HG02973 (cell line): ENCODE results near the gene SULT1A2.
"Not testable (repeated sequence)": the region's sequence is repeated elsewhere in the genome, so short reads cannot be mapped to it uniquely, and the experiment has no call there.

Experiments used
- ATAC-seq: cut with Tn5 transposase; IDR thresholded peaks from one replicate; pipeline ENCODE4 v1.9.1; 2021; ENCODE audit warnings: moderate library complexity; ENCODE audit not compliant: unreplicated experiment

The SULT1A2 gene

GRCh38 chr16:28609631-28610594 is 13.1 kb upstream of the SULT1A2 start, which contains the start of gene SULT1A1:
Gene SULT1A1 (minus strand): TSS chr16:28610044. CDS start chr16:28608855, 1,189 bp downstream.
- ATAC-seq, result no peak

DNA sequence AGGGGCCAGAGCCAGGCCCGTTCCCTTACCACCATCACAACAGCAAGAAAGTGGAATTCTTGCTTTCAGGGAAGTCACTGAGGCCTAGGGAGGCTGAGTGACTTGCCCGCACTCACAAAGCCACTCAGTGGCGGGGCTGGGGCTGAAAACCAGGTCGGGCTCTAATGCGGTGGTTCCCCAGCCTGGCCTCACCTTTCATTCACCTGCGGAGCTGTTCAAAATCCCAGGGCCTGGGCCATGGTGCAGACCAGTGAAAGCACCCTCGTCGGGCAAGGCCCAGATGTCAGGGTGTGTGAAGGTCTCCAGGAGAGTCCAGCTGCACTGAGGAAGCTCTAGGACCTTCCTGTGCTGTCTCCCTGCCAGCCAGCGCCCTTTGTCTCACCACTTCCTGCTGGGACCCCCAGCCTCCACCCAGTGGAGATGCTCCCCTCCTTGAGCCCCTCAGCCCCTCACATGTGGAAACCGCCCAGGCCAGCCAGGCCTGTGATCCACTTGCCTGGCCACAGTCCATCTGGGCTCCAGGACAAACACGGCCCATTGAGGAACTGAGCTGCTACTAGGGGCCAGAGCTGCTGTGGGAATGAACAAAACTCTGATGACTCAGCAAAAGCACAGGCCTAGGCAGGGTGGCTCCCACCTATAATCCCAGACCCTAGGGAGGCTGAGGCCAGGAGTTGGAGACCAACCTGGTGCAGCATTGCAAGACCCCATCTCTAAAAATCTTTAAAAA is 12.2 kb upstream of the SULT1A2 start:
- ATAC-seq, result not testable (repeated sequence)

GRCh38 chr16:28608496-28608808 is 11.6 kb upstream of the SULT1A2 start:
- ATAC-seq, result not testable (repeated sequence)

DNA sequence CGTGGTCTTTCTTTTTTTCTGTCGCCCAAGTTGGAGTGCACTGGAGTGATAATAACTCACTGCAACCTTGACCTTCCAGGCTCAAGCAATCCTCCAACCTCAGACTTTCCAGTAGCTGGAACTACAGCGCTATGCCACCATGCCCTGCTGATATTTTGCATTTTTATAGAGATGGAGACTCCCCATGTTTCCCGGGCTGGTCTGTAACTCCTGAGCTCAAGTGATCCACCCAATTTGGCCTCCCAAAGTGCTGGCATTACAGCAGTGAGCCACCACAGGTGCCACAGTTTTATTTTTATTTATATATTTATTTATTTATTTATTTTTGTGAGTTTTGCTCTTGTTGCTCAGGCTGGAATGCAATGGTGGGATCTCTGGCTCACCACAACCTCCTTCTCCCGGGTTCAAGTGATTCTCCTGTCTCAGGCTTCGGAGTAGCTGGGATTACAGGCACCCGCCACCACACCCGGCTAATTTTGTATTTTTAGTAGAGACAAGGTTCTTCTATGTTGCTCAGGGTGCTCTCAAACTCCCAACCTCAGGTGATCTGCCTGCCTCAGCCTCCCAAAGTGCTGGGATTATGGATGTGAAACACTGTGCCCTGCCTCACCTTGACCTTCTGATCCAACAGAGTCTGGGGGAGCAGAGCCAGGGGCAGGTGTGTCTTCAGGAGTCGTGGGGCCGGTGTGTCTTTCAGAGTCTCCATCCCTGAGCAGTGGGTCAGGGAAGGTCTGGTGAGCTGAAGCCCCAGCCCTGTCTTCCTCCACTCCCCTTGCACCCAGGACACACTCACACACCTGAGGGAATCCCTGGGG is 11.0 kb upstream of the SULT1A2 start:
- not testable (repeated sequence) for ATAC-seq

DNA sequence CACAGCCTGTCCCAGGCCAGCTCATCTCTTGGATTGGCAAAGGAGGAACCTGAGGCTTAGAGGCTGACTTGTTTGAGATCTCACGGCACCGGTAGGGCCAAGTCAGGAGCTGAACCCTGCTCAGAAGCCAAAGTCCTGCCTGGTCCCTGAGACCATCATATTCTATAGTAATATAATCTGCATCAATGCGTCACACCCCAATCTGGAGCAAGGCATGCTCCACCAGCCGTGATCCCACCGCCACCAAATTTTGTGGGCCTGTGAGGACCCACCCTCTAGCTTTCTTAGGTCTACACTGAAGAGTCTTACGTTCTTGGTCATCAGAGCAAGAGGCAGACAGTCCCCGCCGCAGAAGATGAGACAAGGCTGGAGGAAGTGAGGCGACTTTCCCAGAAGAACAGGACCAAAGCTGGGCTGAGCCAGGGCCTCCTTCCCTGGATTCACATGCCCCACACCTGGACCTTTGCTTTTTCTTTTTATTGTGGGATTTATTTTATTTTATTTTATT is 10.3 kb upstream of the SULT1A2 start:
- no peak for ATAC-seq

DNA sequence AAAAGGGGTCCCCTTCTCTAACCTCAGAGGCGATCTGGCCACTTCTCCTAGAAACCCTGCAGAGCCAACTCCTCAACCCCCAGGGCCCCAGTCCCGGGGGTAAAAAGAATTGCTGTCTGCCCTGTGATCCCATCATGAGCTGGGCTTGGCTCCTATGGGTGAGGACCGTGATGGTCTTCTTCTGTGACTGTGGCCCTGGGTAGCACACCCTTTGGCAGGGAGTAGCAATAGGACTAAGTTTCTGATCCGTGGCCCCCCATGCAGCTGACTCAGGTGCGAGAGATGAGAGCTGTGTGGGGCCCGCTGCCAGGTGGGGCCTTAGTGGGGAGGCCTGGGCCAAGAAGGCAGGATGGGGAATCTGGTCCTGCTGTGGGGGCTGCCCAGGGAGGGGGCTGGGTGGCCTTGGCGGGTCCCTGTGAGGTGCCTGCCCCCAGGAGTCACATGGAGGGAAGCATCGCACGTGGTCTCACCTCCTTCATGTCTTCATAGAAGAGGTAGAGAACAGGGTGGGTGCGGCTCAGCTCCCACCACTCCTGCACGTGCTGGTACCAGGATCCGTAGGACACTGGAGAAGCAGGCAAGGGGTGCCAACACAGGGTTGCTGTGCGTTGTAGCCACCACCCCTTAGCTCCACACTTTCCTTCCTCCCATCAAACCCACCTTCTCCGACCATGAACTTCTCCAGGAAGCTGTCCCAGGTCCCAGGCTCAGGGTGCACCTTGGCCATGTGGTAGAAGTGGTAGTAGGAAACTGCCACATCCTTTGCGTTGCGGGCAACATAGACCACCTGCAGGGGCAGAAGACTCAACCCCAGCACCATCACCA is 9.7 kb upstream of the SULT1A2 start:
- ATAC-seq, result no peak

GRCh38 chr16:28604186-28604565 is 7.3 kb upstream of the SULT1A2 start:
- ATAC-seq, result no peak

- ATAC-seq, result no peak
Measured at GRCh38 chr16:28603381-28604185, 6.7 kb upstream of the SULT1A2 start.

DNA sequence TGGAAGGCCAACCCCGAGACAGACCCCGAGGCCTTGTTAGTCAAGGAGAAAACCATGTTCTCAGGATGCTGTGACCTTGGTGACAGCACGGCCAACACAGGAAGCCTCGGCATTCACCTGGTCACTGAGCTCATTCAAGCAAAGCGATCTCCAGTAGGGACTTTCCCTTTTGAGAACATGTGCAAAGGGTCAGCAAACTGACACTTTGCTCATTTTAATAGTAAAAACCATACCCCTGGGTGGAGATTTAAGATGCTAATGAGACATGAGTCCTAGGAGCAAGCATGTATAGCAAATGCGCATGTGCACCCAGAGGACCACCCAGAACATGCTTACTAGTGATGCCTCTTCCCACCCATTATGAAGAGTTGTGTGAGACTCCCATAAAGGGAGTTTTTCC is 5.7 kb upstream of the SULT1A2 start:
- ATAC-seq, result no peak

DNA sequence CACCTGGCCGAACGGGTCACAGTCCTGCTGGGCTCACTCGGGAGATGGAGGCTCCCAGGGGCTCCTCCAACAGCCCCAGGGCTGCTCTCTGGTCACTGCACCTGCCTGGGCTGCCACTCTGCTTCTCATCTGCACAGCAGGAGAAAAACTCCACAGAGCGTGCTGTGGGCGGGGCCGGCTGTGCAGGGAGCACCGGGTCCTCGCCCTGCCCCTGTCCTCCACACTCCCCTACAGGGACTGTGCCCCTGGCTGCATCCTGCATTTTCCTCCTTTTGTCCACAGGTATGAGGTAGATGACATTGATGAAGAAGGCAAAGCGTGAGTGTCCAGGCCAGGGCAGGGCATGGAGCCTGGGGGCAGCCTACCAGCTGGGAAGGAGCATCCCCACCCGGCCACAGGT is 5.2 kb upstream of the SULT1A2 start:
- not testable (repeated sequence) for ATAC-seq

GRCh38 chr16:28601589-28601988 is 4.7 kb upstream of the SULT1A2 start:
- not testable (repeated sequence) for ATAC-seq

DNA sequence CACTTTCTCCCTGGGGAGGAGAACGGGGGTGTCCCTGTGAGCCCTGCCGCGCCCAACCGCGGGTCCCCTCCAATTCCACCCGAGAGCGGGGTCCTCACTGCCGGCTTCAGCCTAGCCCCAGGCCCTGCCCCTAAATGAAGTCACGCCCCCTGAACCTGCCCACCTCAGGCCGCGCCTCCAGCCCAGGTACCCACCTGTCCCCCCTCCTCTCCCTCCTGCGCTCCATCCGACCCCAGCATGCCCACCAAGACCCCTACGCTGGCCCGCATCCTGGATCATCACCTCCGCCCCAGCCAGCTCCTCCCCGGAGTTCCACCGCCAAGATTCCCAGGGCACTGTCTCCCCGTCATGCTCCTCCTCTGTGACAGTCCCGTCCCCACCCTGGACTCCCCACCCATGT is 4.1 kb upstream of the SULT1A2 start:
- ATAC-seq, result not testable (repeated sequence)

GRCh38 chr16:28599377-28600285 is 2.8 kb upstream of the SULT1A2 start:
- ATAC-seq, result not testable (repeated sequence)

DNA sequence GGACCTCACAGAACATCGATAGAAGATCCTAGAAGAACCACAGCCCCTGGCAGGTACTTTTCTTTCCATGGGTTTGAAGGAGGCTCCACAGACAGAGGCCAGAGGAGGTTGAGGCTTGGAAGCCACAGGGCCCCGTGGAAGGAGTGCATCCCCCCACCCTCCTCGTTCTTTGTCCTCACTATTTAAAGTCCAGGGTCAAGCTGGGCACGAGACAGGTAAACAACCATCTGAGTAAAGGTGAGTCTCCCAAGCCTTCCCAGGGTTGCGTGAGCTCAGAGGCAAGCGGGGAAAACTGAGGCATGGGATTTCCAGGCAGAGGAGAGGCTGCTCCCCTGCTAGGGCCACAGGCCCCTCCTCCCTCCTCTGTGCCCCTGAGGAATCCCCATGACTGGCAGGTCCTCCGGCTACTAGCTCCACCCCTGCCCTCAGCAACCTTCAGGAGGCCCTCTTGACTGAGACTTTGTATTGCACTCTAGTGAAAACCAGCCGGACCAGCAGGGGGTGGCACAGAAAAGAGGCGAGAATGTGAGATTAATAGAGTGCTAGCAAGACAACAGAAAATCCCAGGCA is 927 bp upstream of the SULT1A2 start:
- ATAC-seq, result no peak

DNA sequence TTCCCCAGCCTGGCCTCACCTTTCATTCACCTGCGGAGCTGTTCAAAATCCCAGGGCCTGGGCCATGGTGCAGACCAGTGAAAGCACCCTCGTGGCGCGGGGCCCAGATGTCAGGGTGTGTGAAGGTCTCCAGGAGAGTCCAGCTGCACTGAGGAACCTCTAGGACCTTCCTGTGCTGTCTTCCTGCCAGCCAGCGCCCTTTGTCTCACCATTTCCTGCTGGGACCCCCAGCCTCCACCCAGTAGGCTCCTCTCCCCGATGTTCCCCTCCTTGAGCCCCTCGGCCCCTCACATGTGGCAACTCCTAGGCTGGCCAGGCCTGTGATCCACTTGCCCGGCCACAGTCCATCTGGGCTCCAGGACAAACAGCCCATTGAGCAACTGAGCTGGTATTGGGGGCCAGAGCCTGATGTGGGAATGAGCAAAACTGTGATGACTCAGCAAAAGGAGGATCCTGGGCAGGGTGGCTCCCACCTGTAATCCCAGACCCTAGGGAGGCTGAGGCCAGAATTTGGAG is 677 bp downstream of the SULT1A2 start:
- no peak for ATAC-seq

- not testable (repeated sequence) for ATAC-seq
Measured at GRCh38 chr16:28595451-28595850, 1.4 kb downstream of the SULT1A2 start.

DNA sequence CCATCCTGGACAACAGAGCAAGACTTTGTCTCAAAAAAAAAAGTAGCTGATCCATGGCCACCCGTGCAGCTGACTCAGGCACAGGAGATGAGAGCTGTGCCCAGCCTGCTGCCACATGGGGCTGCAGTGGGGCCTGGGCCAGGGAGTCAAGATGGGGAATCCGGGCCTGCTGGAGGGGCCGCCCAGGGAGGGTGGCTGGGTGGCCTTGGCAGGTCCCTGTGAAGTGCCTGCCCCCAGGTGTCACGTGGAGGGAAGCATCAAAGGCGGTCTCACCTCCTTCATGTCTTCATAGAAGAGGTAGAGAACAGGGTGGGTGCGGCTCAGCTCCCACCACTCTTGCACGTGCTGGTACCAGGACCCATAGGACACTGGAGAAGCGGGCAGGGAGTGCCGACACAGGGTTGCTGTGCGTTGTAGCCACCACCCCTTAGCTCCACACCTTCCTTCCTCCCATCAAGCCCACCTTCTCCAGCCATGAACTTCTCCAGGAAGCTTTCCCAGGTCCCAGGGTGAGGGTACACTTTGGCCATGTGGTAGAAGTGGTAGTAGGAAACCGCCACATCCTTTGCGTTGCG is 3.8 kb downstream of the SULT1A2 start:
- ATAC-seq, result no peak
